ENCODE data around the gene CATSPERZ. TPM values are rescaled to one million over a fixed set of nuclear protein-coding genes. Genes with fewer than 3 reads are reported as not detected.
A peak's percentile ranks its signal among the peaks of the same experiment; 100 is the strongest.

CATSPERZ gene
- total RNA-seq, 1 donor from 2014 or later = 1.0 TPM

- Mint-ChIP-seq H3K9me3 (ENCODE audit: low read depth) (no peaks in the 10 kb centered on the region), H3K27ac (ENCODE audit: unreplicated experiment) (no peak overlapping the region), H3K36me3 (ENCODE audit: low read depth) (no peaks in the 10 kb centered on the region), H3K27me3 (ENCODE audit: low read depth) (no peaks in the 10 kb centered on the region), H3K4me3 (ENCODE audit: unreplicated experiment) (no peak overlapping the region), H3K4me1 (ENCODE audit: low read depth) (peaks cover 9% of the 10 kb centered on the region)
- no peak for DNase-seq (ENCODE audit: low spot score)
- TF ChIP-seq, protein P1, sequence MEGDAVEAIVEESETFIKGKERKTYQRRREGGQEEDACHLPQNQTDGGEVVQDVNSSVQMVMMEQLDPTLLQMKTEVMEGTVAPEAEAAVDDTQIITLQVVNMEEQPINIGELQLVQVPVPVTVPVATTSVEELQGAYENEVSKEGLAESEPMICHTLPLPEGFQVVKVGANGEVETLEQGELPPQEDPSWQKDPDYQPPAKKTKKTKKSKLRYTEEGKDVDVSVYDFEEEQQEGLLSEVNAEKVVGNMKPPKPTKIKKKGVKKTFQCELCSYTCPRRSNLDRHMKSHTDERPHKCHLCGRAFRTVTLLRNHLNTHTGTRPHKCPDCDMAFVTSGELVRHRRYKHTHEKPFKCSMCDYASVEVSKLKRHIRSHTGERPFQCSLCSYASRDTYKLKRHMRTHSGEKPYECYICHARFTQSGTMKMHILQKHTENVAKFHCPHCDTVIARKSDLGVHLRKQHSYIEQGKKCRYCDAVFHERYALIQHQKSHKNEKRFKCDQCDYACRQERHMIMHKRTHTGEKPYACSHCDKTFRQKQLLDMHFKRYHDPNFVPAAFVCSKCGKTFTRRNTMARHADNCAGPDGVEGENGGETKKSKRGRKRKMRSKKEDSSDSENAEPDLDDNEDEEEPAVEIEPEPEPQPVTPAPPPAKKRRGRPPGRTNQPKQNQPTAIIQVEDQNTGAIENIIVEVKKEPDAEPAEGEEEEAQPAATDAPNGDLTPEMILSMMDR (IDR thresholded peaks at IDR 0.05) = no peak
Measured at GRCh38 chr11:64337538-64338249, 37.5 kb downstream of the CATSPERZ start.

DNA sequence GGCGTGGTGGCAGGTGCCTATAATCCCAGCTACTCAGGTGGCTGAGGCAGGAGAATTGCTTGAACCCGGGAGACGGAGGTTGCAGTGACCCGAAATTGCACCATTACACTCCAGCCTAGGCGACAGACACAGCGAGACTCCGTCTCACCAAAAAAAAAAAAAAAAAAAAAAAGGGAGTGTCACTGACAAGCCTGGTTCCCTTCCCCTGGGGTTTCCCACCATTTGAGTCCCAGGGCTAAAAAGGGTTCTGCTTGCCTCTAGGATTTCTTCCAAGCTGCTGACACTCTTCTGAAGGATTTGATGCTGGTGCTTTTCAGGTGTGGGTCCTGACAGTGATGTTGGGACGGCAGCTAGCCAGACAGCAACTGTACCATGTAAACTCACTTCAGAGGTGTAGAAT is 38.6 kb downstream of the CATSPERZ start:
- Mint-ChIP-seq H3K27me3 (ENCODE audit: low read depth) (no peaks in the 10 kb centered on the region), H3K9me3 (ENCODE audit: low read depth) (no peaks in the 10 kb centered on the region), H3K4me1 (ENCODE audit: low read depth) (peaks cover 9% of the 10 kb centered on the region), H3K4me3 (ENCODE audit: unreplicated experiment) (no peak overlapping the region), H3K27ac (ENCODE audit: unreplicated experiment) (no peak overlapping the region), H3K36me3 (ENCODE audit: low read depth) (no peaks in the 10 kb centered on the region)
- TF ChIP-seq, protein P1 (IDR thresholded peaks at IDR 0.05) = no peak
- no peak for DNase-seq (ENCODE audit: low spot score)

GRCh38 chr11:64339286-64339685 is 39.1 kb downstream of the CATSPERZ start:
- no peaks in the 10 kb centered on the region for H3K9me3 Mint-ChIP-seq (ENCODE audit: low read depth)
- no peak overlapping the region for H3K27ac Mint-ChIP-seq (ENCODE audit: unreplicated experiment)
- H3K36me3 Mint-ChIP-seq (ENCODE audit: low read depth) = no peaks in the 10 kb centered on the region
- H3K4me1 Mint-ChIP-seq (ENCODE audit: low read depth) = peaks cover 9% of the 10 kb centered on the region
- DNase-seq (ENCODE audit: low spot score) = no peak
- no peak overlapping the region for H3K4me3 Mint-ChIP-seq (ENCODE audit: unreplicated experiment)
- H3K27me3 Mint-ChIP-seq (ENCODE audit: low read depth) = no peaks in the 10 kb centered on the region
- TF ChIP-seq, protein P1 (IDR thresholded peaks at IDR 0.05) = no peak

DNA sequence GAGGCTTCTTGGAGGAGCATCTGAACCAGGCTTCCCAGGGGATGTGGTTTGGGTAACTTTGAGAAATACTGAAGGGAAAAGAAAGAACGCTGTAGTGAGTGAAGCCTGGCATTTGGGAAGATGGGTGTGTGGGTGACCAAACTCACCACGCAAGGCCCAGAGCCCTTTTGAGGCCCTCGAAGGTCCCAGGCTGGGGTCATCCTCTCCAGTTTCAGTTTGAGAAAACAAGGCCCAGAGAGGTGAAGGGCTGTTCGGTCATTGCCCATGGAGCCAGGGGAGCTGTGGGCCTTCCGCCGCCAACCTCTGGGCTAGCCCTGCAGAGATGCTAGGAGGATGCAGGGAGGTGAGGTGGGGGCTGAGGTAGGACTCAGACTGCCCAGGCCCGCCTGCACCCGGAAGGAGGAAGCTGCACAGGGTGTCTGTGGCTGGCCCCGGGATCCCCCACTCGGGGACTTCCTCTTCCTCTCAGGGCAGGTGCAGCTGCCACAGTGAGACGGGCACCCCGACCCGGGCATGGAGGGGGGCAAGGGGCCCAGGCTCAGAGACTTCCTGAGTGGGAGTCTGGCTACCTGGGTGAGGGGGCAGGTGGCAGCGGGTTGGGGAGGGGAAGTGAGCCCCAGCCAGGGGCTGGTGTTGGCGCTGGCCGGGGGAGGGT is 39.7 kb downstream of the CATSPERZ start, which contains the start of gene CCDC88B:
Gene CCDC88B, plus strand, starts transcription at position 451 of the 655 bp plus-strand sequence. Its CDS starts 63 bp downstream, at position 514.
- Mint-ChIP-seq H3K27me3 (ENCODE audit: low read depth) (no peaks in the 10 kb centered on the region), H3K36me3 (ENCODE audit: low read depth) (no peaks in the 10 kb centered on the region), H3K4me3 (ENCODE audit: unreplicated experiment) (no peak within 1 kb of the TSS), H3K4me1 (ENCODE audit: low read depth) (peaks cover 7% of the 10 kb centered on the region), H3K9me3 (ENCODE audit: low read depth) (no peaks in the 10 kb centered on the region), H3K27ac (ENCODE audit: unreplicated experiment) (no peak within 1 kb of the TSS)
- no peak for DNase-seq (ENCODE audit: low spot score)
- TF ChIP-seq, protein P1 (IDR thresholded peaks at IDR 0.05) = no peak

- no peak for DNase-seq (ENCODE audit: low spot score)
- no peaks in the 10 kb centered on the region for H3K36me3 Mint-ChIP-seq (ENCODE audit: low read depth)
- no peak overlapping the region for H3K4me3 Mint-ChIP-seq (ENCODE audit: unreplicated experiment)
- no peaks in the 10 kb centered on the region for H3K4me1 Mint-ChIP-seq (ENCODE audit: low read depth)
- no peak overlapping the region for H3K27ac Mint-ChIP-seq (ENCODE audit: unreplicated experiment)
- TF ChIP-seq, protein P1 (IDR thresholded peaks at IDR 0.05) = peak; percentile 27
- H3K9me3 Mint-ChIP-seq (ENCODE audit: low read depth) = no peaks in the 10 kb centered on the region
- no peaks in the 10 kb centered on the region for H3K27me3 Mint-ChIP-seq (ENCODE audit: low read depth)
Measured at GRCh38 chr11:64340671-64341335, 40.6 kb downstream of the CATSPERZ start.
